Caco-2 (cell line): ENCODE data around the gene KLHL1. TPM values are rescaled to one million over a fixed set of nuclear protein-coding genes. Genes with fewer than 3 reads are reported as not detected.

Source experiments
- BruUV-seq: library from RNA; stranded (reverse); fragments of 400-500 nt; replicated peaks from 2 replicates; lab custom pipeline; 2021; lab: Mats Ljungman, UMichigan
- CTCF ChIA-PET: fragments of 300-600 bp; sonication (Branson Sonifier 250); formaldehyde crosslinking; loops from one replicate; lab custom pipeline; 2022; ENCODE audit warnings: antibody characterized with exemption; lab: Charles Lee
- POLR2A ChIA-PET: fragments of 300-600 bp; sonication (Branson Sonifier 250); formaldehyde crosslinking; loops from one replicate; lab custom pipeline; 2022; ENCODE audit warnings: antibody characterized with exemption; lab: Charles Lee
- DNase-seq, 2 experiments: peaks; one replicate each; pipeline versions ENCODE4 v3.0.0 to v3.0.0-alpha.2; 2020 to 2022
- H3K27me3 ChIP-seq: replicated peaks from 2 replicates; pipeline ENCODE4 v1.6.0; 2011; ENCODE audit warnings: low read length; ENCODE audit not compliant: control insufficient read depth, insufficient read depth
- H3K36me3 ChIP-seq: 2 replicates; pipeline ENCODE4 v1.5.1; 2011; ENCODE audit warnings: low read length; ENCODE audit not compliant: control insufficient read depth, insufficient read depth
- H3K4me1 ChIP-seq: fragments of 250-450 bp; sonication (Bioruptor Pico); 2 replicates; pipeline ENCODE4 v1.5.1; 2020; ENCODE audit warnings: mild to moderate bottlenecking
- H3K4me3 ChIP-seq: 2 replicates; pipeline ENCODE4 v1.5.1; 2011; ENCODE audit warnings: low read depth, mild to moderate bottlenecking, control low read depth, low read length
- H3K9me3 ChIP-seq: fragments of 250-450 bp; sonication (Bioruptor Pico); 2 replicates; pipeline ENCODE4 v1.5.1; 2020; ENCODE audit warnings: mild to moderate bottlenecking, moderate library complexity
- H3K27ac Mint-ChIP-seq: one replicate; pipeline ENCODE4 v1.8.0; 2022; ENCODE audit warnings: mixed read lengths; ENCODE audit not compliant: unreplicated experiment
- H3K27me3 Mint-ChIP-seq: one replicate; pipeline ENCODE4 v1.8.0; 2022; ENCODE audit warnings: mixed read lengths; ENCODE audit not compliant: insufficient read depth, unreplicated experiment
- H3K36me3 Mint-ChIP-seq: one replicate; pipeline ENCODE4 v1.8.0; 2022; ENCODE audit warnings: mild to moderate bottlenecking, mixed read lengths; ENCODE audit not compliant: insufficient read depth, unreplicated experiment
- H3K4me1 Mint-ChIP-seq: one replicate; pipeline ENCODE4 v1.8.0; 2022; ENCODE audit warnings: low read depth, mixed read lengths; ENCODE audit not compliant: unreplicated experiment
- H3K4me3 Mint-ChIP-seq: one replicate; pipeline ENCODE4 v1.8.0; 2022; ENCODE audit warnings: mild to moderate bottlenecking, moderate library complexity, mixed read lengths; ENCODE audit not compliant: unreplicated experiment
- H3K9me3 Mint-ChIP-seq: one replicate; pipeline ENCODE4 v1.8.0; 2022; ENCODE audit warnings: mixed read lengths; ENCODE audit not compliant: unreplicated experiment
- intact Hi-C: fragments of 100-400 bp; cut with micrococcal nuclease; formaldehyde crosslinking; loops from one replicate; pipeline ENCODE4 v1.10.0; 2022; ENCODE audit not compliant: unreplicated experiment
- total RNA-seq: library from RNA; stranded (reverse); gene quantifications from 2 replicates; pipeline ENCODE4 v1.2.3, GENCODE V29; 2022
- TF ChIP-seq, protein P1 (sequence below), 2 experiments: fragments of 200-600 bp in 1 of 2; IDR thresholded peaks; 1 replicate in 1 of 2; 2 replicates in 1 of 2; pipeline versions ENCODE4 v1.5.1 to v1.8.0; 2011 to 2022; ENCODE audit warnings: antibody characterized with exemption in 1 of 2, control low read depth in 1 of 2, inconsistent platforms in 1 of 2, low read depth in 1 of 2, low read length in 1 of 2, mild to moderate bottlenecking in 1 of 2, moderate library complexity in 1 of 2; ENCODE audit not compliant: insufficient read depth in 1 of 2, severe bottlenecking in 1 of 2, unreplicated experiment in 1 of 2

The KLHL1 gene
- total RNA-seq, 1 experiment from 2014 or later = not detected

DNA sequence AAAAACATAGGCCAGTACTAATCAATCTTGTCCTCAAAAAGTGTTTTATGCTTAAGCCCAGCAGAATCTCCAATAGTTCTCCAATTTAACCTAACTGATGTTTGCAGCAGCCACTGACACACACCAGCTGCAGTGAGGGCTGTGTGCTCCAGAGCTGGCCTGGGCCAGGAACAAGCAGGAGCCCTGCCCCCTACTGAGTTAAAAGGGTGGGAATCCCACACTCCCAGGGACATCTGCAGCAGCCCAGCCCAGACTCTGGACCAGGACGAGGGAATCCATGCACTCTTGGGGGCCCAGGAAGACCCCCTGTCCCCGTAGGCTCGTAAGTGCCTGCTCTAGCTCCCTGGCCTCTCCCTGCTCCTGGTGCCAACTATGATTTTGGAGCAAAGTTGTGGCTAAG is 92.1 kb downstream of the KLHL1 start:
- no peaks in the 10 kb centered on the region for H3K27me3 Mint-ChIP-seq
- DNase-seq = no peak
- ChIA-PET POLR2A (no interaction called here), CTCF (no interaction called here)
- H3K36me3 Mint-ChIP-seq = no peaks in the 10 kb centered on the region
- BruUV-seq = no TSS peak
- H3K27ac Mint-ChIP-seq = no peak overlapping the region
- intact Hi-C loops = no loop called here
- no peak overlapping the region for H3K4me3 Mint-ChIP-seq
- H3K4me1 Mint-ChIP-seq = no peaks in the 10 kb centered on the region
- peaks cover 6% of the 10 kb centered on the region for H3K9me3 Mint-ChIP-seq
- Histone ChIP-seq H3K4me1 (no peaks in the 10 kb centered on the region), H3K9me3 (no peaks in the 10 kb centered on the region), H3K36me3 (no peaks in the 10 kb centered on the region), H3K4me3 (no peak overlapping the region), H3K27me3 (no peaks in the 10 kb centered on the region)
- TF ChIP-seq, protein P1, sequence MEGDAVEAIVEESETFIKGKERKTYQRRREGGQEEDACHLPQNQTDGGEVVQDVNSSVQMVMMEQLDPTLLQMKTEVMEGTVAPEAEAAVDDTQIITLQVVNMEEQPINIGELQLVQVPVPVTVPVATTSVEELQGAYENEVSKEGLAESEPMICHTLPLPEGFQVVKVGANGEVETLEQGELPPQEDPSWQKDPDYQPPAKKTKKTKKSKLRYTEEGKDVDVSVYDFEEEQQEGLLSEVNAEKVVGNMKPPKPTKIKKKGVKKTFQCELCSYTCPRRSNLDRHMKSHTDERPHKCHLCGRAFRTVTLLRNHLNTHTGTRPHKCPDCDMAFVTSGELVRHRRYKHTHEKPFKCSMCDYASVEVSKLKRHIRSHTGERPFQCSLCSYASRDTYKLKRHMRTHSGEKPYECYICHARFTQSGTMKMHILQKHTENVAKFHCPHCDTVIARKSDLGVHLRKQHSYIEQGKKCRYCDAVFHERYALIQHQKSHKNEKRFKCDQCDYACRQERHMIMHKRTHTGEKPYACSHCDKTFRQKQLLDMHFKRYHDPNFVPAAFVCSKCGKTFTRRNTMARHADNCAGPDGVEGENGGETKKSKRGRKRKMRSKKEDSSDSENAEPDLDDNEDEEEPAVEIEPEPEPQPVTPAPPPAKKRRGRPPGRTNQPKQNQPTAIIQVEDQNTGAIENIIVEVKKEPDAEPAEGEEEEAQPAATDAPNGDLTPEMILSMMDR (IDR thresholded peaks at IDR 0.05; ENCODE audit: insufficient read depth in 1 of 2, low read depth in 1 of 2, low read length in 1 of 2, severe bottlenecking in 1 of 2, unreplicated experiment in 1 of 2) = no peak

DNA sequence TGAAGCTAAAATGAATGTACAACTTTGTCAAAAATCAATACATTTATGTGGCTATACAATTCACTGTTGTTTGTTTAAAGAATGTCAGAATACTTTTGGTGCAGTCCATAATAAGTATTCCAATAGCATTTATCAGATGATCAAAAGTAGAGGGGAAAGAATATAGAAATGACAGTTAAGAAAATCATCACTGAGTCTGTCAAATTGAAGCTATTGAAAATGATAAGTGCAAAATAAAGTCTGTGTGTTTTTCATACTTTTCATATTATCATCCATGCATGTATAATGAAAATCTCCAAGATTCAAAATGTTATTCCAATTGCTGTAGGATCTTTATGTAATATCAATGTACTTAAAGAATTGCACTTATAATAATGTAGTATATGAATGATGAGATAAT is 93.9 kb downstream of the KLHL1 start:
- H3K27me3 Mint-ChIP-seq = no peaks in the 10 kb centered on the region
- H3K36me3 ChIP-seq = no peaks in the 10 kb centered on the region
- H3K9me3 ChIP-seq = no peaks in the 10 kb centered on the region
- H3K4me1 ChIP-seq = no peaks in the 10 kb centered on the region
- H3K27me3 ChIP-seq = no peaks in the 10 kb centered on the region
- TF ChIP-seq, protein P1 (IDR thresholded peaks at IDR 0.05; ENCODE audit: insufficient read depth in 1 of 2, low read depth in 1 of 2, low read length in 1 of 2, severe bottlenecking in 1 of 2, unreplicated experiment in 1 of 2) = no peak
- DNase-seq = no peak
- no TSS peak for BruUV-seq
- ChIA-PET CTCF (no interaction called here), POLR2A (no interaction called here)
- intact Hi-C loops = no loop called here
- no peaks in the 10 kb centered on the region for H3K36me3 Mint-ChIP-seq
- H3K4me1 Mint-ChIP-seq = no peaks in the 10 kb centered on the region
- no peak overlapping the region for H3K27ac Mint-ChIP-seq
- peaks cover 6% of the 10 kb centered on the region for H3K9me3 Mint-ChIP-seq
- no peak overlapping the region for H3K4me3 Mint-ChIP-seq
- no peak overlapping the region for H3K4me3 ChIP-seq

DNA sequence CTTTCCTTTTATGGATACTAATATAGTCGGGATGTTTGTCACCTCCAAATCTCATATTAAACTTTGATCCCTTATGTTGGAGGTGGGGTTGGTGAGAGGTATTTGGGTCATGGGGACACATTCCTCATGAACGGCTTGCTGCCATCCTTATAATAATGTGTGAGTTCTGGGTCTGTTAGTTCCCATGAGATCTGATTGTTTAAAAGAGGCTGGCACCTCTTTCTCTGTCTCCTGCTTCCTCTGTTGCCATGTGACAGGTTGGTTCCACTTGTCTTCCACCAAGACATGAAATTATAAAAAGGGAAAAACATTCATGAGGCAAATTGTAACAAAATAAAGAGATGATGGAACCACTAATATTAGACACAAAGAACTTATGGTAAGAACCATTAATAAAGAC is 108.4 kb downstream of the KLHL1 start:
- no peak for DNase-seq
- BruUV-seq = no TSS peak
- Histone ChIP-seq H3K27me3 (no peaks in the 10 kb centered on the region), H3K4me3 (no peak overlapping the region), H3K36me3 (no peaks in the 10 kb centered on the region), H3K9me3 (no peaks in the 10 kb centered on the region), H3K4me1 (no peaks in the 10 kb centered on the region)
- no peaks in the 10 kb centered on the region for H3K9me3 Mint-ChIP-seq
- TF ChIP-seq, protein P1 (IDR thresholded peaks at IDR 0.05; ENCODE audit: insufficient read depth in 1 of 2, low read depth in 1 of 2, low read length in 1 of 2, severe bottlenecking in 1 of 2, unreplicated experiment in 1 of 2) = no peak
- ChIA-PET CTCF (no interaction called here), POLR2A (no interaction called here)
- no peak overlapping the region for H3K27ac Mint-ChIP-seq
- intact Hi-C loops = no loop called here
- no peaks in the 10 kb centered on the region for H3K4me1 Mint-ChIP-seq
- no peaks in the 10 kb centered on the region for H3K36me3 Mint-ChIP-seq
- no peak overlapping the region for H3K4me3 Mint-ChIP-seq
- H3K27me3 Mint-ChIP-seq = no peaks in the 10 kb centered on the region
